GM23338 (cell line): ENCODE results near the gene RBP5. TPM values are rescaled to one million over a fixed set of nuclear protein-coding genes. Genes with fewer than 3 reads are reported as not detected.

ENCODE experiments used
- ATAC-seq: fragments of 200-7000 bp; cut with Tn5 transposase; 3 replicates; pipeline ENCODE4 v1.9.1; 2020
- DNase-seq: peaks from one replicate; pipeline ENCODE4 v3.0.0-alpha.2; 2015; ENCODE audit warnings: low spot score
- H2AFZ ChIP-seq: fragments of 200-600 bp; sonication (generic); 2 replicates; pipeline ENCODE4 v1.8.0; 2016; ENCODE audit warnings: antibody characterized with exemption, mild to moderate bottlenecking, moderate library complexity
- H3F3A ChIP-seq: fragments of 200-600 bp; sonication (generic); replicated peaks from 2 replicates; pipeline ENCODE4 v1.8.0; 2017; ENCODE audit warnings: antibody characterized with exemption, mixed run types, low read depth
- H3K27ac ChIP-seq: fragments of 200-600 bp; sonication (generic); 2 replicates; pipeline ENCODE4 v1.6.1; 2016; ENCODE audit warnings: low read depth
- H3K27me3 ChIP-seq: fragments of 200-600 bp; sonication (generic); 2 replicates; pipeline ENCODE4 v1.8.0; 2016; ENCODE audit warnings: mild to moderate bottlenecking, mixed run types, moderate library complexity; ENCODE audit not compliant: insufficient read depth
- H3K36me3 ChIP-seq: fragments of 200-600 bp; sonication (generic); 2 replicates; pipeline ENCODE4 v1.8.0; 2016; ENCODE audit warnings: mild to moderate bottlenecking; ENCODE audit not compliant: insufficient read depth
- H3K4me1 ChIP-seq: fragments of 200-600 bp; sonication (generic); 2 replicates; pipeline ENCODE4 v1.8.0; 2016; ENCODE audit warnings: mild to moderate bottlenecking, moderate library complexity; ENCODE audit not compliant: insufficient read depth
- H3K4me2 ChIP-seq: fragments of 200-600 bp; sonication (generic); 2 replicates; pipeline ENCODE4 v1.7.1; 2017; ENCODE audit warnings: mixed run types
- H3K4me3 ChIP-seq: fragments of 200-600 bp; sonication (generic); 2 replicates; pipeline ENCODE4 v1.6.1; 2016; ENCODE audit warnings: mixed run types
- H3K79me2 ChIP-seq: fragments of 200-600 bp; sonication (generic); replicated peaks from 2 replicates; pipeline ENCODE4 v1.8.0; 2017; ENCODE audit warnings: mild to moderate bottlenecking; ENCODE audit not compliant: insufficient read depth
- H3K9me2 ChIP-seq: fragments of 200-600 bp; sonication (generic); 2 replicates; pipeline ENCODE4 v1.8.0; 2017; ENCODE audit not compliant: insufficient read depth
- H4K20me1 ChIP-seq: fragments of 200-600 bp; sonication (generic); replicated peaks from 2 replicates; pipeline ENCODE4 v1.8.0; 2017; ENCODE audit warnings: mild to moderate bottlenecking; ENCODE audit not compliant: insufficient read depth
- H3K27ac Mint-ChIP-seq: 2 replicates; pipeline ENCODE4 v1.8.0; 2020; ENCODE audit warnings: inconsistent platforms, mild to moderate bottlenecking, moderate library complexity, mixed read lengths
- H3K27me3 Mint-ChIP-seq: 3 replicates; pipeline ENCODE4 v1.8.0; 2022; ENCODE audit warnings: low read depth, mild to moderate bottlenecking, moderate library complexity, mixed read lengths, inconsistent platforms; ENCODE audit not compliant: insufficient read depth, poor library complexity
- H3K36me3 Mint-ChIP-seq: 3 replicates; pipeline ENCODE4 v1.8.0; 2021; ENCODE audit warnings: low read depth, mild to moderate bottlenecking, inconsistent platforms, moderate library complexity, mixed read lengths
- H3K4me1 Mint-ChIP-seq: 3 replicates; pipeline ENCODE4 v1.8.0; 2020; ENCODE audit warnings: mild to moderate bottlenecking, inconsistent platforms, mixed read lengths
- H3K4me3 Mint-ChIP-seq: 3 replicates; pipeline ENCODE4 v1.8.0; 2021; ENCODE audit warnings: moderate library complexity, mild to moderate bottlenecking, inconsistent platforms, mixed read lengths
- H3K9me3 Mint-ChIP-seq: 3 replicates; pipeline ENCODE4 v1.8.0; 2020; ENCODE audit warnings: moderate library complexity, mild to moderate bottlenecking, inconsistent platforms, mixed read lengths
- ETS1 ChIP-seq: IDR thresholded peaks from 2 replicates; pipeline ENCODE4 v1.6.1; 2016; ENCODE audit warnings: antibody characterized with exemption
- JUNB ChIP-seq: IDR thresholded peaks from one replicate; pipeline ENCODE4 v1.6.1; 2016; ENCODE audit warnings: antibody characterized with exemption; ENCODE audit not compliant: unreplicated experiment
- NANOG ChIP-seq: IDR thresholded peaks from 2 replicates; pipeline ENCODE4 v1.6.1; 2016; ENCODE audit warnings: antibody characterized with exemption, borderline replicate concordance
- POLR2AphosphoS5 ChIP-seq: IDR thresholded peaks from 2 replicates; pipeline ENCODE4 v1.6.1; 2016; ENCODE audit warnings: antibody characterized with exemption, low read depth
- STAT1 ChIP-seq: IDR thresholded peaks from one replicate; pipeline ENCODE4 v1.6.1; 2016; ENCODE audit warnings: antibody characterized with exemption; ENCODE audit not compliant: unreplicated experiment
- ZNF114 ChIP-seq: fragments of 250-450 bp; sonication (Bioruptor Pico); IDR thresholded peaks from 2 replicates; pipeline ENCODE4 v1.5.0; 2020; ENCODE audit warnings: mild to moderate bottlenecking, moderate library complexity
- polyA plus RNA-seq: library from polyadenylated mRNA; unstranded; fragments of >200 nt; fragmentation: Nextera tagmentation; extraction: Ambion mirVana; gene quantifications from 2 replicates; pipeline ENCODE4 v1.2.1, GENCODE V29; 2016
- total RNA-seq: library from RNA; depleted of rRNA; stranded (reverse); fragments of >200 nt; shearing (Covaris generic); gene quantifications from 2 replicates; pipeline ENCODE4 v1.2.3, GENCODE V29; 2014
- TF ChIP-seq, protein P1 (sequence below): fragments of 250-450 bp; sonication (Bioruptor Pico); IDR thresholded peaks from 2 replicates; pipeline ENCODE4 v1.5.0; 2020; ENCODE audit warnings: mild to moderate bottlenecking, moderate library complexity
- TF ChIP-seq, protein P2 (sequence below), 2 experiments: fragments of 200-600 bp in 1 of 2; sonication (generic) in 1 of 2; conservative IDR thresholded peaks; 2 replicates each; pipeline versions ENCODE4 v1.5.1 to v1.6.1; 2016 to 2017; ENCODE audit warnings: antibody characterized with exemption in 2 of 2, low read depth in 2 of 2, mild to moderate bottlenecking in 2 of 2, moderate library complexity in 1 of 2

Gene RBP5
- total and polyA plus RNA-seq, 2 experiments from 2014 or later: 1.2 to 3.0 TPM

GRCh38 chr12:7099290-7099996 is 29.2 kb downstream of the RBP5 start:
- Mint-ChIP-seq H3K4me3 (no peak overlapping the region; the same call in 2 of the 3 replicates), H3K27ac (no peak overlapping the region), H3K36me3 (peaks cover 16% of the 10 kb centered on the region), H3K9me3 (no peaks in the 10 kb centered on the region), H3K27me3 (peaks cover 12% of the 10 kb centered on the region), H3K4me1 (peaks cover 16% of the 10 kb centered on the region; the same call in 2 of the 3 replicates)
- TF ChIP-seq, protein P1, sequence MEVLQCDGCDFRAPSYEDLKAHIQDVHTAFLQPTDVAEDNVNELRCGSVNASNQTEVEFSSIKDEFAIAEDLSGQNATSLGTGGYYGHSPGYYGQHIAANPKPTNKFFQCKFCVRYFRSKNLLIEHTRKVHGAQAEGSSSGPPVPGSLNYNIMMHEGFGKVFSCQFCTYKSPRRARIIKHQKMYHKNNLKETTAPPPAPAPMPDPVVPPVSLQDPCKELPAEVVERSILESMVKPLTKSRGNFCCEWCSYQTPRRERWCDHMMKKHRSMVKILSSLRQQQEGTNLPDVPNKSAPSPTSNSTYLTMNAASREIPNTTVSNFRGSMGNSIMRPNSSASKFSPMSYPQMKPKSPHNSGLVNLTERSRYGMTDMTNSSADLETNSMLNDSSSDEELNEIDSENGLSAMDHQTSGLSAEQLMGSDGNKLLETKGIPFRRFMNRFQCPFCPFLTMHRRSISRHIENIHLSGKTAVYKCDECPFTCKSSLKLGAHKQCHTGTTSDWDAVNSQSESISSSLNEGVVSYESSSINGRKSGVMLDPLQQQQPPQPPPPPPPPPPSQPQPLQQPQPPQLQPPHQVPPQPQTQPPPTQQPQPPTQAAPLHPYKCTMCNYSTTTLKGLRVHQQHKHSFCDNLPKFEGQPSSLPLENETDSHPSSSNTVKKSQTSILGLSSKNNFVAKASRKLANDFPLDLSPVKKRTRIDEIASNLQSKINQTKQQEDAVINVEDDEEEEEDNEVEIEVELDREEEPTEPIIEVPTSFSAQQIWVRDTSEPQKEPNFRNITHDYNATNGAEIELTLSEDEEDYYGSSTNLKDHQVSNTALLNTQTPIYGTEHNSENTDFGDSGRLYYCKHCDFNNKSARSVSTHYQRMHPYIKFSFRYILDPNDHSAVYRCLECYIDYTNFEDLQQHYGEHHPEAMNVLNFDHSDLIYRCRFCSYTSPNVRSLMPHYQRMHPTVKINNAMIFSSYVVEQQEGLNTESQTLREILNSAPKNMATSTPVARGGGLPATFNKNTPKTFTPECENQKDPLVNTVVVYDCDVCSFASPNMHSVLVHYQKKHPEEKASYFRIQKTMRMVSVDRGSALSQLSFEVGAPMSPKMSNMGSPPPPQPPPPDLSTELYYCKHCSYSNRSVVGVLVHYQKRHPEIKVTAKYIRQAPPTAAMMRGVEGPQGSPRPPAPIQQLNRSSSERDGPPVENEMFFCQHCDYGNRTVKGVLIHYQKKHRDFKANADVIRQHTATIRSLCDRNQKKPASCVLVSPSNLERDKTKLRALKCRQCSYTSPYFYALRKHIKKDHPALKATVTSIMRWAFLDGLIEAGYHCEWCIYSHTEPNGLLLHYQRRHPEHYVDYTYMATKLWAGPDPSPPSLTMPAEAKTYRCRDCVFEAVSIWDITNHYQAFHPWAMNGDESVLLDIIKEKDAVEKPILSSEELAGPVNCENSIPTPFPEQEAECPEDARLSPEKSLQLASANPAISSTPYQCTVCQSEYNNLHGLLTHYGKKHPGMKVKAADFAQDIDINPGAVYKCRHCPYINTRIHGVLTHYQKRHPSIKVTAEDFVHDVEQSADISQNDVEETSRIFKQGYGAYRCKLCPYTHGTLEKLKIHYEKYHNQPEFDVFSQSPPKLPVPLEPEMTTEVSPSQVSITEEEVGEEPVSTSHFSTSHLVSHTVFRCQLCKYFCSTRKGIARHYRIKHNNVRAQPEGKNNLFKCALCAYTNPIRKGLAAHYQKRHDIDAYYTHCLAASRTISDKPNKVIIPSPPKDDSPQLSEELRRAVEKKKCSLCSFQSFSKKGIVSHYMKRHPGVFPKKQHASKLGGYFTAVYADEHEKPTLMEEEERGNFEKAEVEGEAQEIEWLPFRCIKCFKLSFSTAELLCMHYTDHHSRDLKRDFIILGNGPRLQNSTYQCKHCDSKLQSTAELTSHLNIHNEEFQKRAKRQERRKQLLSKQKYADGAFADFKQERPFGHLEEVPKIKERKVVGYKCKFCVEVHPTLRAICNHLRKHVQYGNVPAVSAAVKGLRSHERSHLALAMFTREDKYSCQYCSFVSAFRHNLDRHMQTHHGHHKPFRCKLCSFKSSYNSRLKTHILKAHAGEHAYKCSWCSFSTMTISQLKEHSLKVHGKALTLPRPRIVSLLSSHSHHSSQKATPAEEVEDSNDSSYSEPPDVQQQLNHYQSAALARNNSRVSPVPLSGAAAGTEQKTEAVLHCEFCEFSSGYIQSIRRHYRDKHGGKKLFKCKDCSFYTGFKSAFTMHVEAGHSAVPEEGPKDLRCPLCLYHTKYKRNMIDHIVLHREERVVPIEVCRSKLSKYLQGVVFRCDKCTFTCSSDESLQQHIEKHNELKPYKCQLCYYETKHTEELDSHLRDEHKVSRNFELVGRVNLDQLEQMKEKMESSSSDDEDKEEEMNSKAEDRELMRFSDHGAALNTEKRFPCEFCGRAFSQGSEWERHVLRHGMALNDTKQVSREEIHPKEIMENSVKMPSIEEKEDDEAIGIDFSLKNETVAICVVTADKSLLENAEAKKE (CRISPR knock-in tag): no peak
- TF ChIP-seq JUNB (no peak), ZNF114 (CRISPR knock-in tag) (no peak), STAT1 (no peak), ETS1 (no peak), POLR2AphosphoS5 (no peak), NANOG (no peak)
- TF ChIP-seq, protein P2, sequence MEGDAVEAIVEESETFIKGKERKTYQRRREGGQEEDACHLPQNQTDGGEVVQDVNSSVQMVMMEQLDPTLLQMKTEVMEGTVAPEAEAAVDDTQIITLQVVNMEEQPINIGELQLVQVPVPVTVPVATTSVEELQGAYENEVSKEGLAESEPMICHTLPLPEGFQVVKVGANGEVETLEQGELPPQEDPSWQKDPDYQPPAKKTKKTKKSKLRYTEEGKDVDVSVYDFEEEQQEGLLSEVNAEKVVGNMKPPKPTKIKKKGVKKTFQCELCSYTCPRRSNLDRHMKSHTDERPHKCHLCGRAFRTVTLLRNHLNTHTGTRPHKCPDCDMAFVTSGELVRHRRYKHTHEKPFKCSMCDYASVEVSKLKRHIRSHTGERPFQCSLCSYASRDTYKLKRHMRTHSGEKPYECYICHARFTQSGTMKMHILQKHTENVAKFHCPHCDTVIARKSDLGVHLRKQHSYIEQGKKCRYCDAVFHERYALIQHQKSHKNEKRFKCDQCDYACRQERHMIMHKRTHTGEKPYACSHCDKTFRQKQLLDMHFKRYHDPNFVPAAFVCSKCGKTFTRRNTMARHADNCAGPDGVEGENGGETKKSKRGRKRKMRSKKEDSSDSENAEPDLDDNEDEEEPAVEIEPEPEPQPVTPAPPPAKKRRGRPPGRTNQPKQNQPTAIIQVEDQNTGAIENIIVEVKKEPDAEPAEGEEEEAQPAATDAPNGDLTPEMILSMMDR (conservative IDR thresholded peaks at IDR 0.05; ENCODE audit: low read depth in 2 of 2): no peak
- DNase-seq (no peak), ATAC-seq (no peak)
- H4K20me1 ChIP-seq: no peaks in the 10 kb centered on the region; the same call in 1 of the 2 replicates
- H3K4me3 ChIP-seq: no peak overlapping the region
- H3K4me1 ChIP-seq: peaks cover 7% of the 10 kb centered on the region
- no peak overlapping the region for H2AFZ ChIP-seq
- no peaks in the 10 kb centered on the region for H3F3A ChIP-seq
- H3K27me3 ChIP-seq: no peaks in the 10 kb centered on the region
- H3K36me3 ChIP-seq: no peaks in the 10 kb centered on the region
- no peak overlapping the region for H3K27ac ChIP-seq
- H3K79me2 ChIP-seq: no peaks in the 10 kb centered on the region
- H3K9me2 ChIP-seq: no peaks in the 10 kb centered on the region
- no peak overlapping the region for H3K4me2 ChIP-seq
